Neuron (in vitro differentiated cells): ENCODE data around the gene DUSP7.
"Not testable (repeated sequence)": the region's sequence is repeated elsewhere in the genome, so short reads cannot be mapped to it uniquely, and the experiment has no call there.

Experiments used
- H2AFZ ChIP-seq: one replicate; pipeline ENCODE4 v1.6.1; 2013; ENCODE audit warnings: low read depth, mild to moderate bottlenecking, inconsistent platforms, low read length, moderate library complexity
- H3K27me3 ChIP-seq: one replicate; pipeline ENCODE4 v1.6.1; 2013; ENCODE audit warnings: low read length; ENCODE audit not compliant: insufficient read depth
- H3K36me3 ChIP-seq: one replicate; pipeline ENCODE4 v1.6.1; 2013; ENCODE audit warnings: low read length; ENCODE audit not compliant: insufficient read depth
- H3K4me1 ChIP-seq: one replicate; pipeline ENCODE4 v1.6.1; 2013; ENCODE audit warnings: low read length; ENCODE audit not compliant: insufficient read depth
- H3K4me3 ChIP-seq: 2 replicates; pipeline ENCODE4 v1.5.1; 2013; ENCODE audit warnings: mild to moderate bottlenecking, low read length, moderate library complexity
- H3K9me3 ChIP-seq: one replicate; pipeline ENCODE4 v1.6.1; 2013; ENCODE audit warnings: low read length

Gene DUSP7

DNA sequence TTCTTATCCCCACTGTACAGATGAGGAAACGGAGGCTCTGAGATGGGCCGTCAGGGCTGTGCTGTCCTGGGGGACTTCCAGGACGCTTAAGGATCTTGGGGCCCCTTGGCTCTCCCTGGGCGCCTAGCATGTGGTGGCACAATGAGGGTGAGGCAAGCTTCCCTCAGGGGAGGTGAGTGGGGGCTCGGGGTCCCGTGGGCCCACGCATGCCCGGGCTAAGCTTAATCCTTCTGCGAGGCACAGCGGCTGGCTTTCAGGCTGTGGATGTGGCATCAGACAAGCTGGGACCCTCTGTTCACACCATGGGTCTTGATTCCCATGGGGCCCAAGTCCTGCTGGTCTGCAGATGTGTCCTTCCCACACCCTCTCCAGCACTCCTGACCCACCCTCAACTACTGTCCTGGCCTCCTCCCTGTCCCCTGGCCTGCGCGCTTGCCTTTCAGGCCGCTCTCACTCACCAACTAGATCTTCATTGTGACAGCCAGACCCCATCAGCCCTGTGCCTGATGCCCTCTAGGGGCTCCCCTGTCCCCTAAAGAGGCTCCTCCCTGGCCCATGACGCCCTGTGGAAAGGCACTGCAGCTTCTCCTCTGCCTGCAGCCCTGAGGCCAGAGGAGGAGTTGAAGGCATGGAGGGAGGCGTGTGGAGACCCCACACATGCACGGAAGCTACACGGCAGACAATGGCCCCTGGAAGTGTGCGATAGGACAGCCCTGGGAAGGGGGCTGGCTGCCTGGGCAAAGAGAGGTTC is 11.3 kb downstream of the DUSP7 start:
- H3K4me3 ChIP-seq, result no peak overlapping the region
- no peaks in the 10 kb centered on the region for H3K9me3 ChIP-seq
- no peaks in the 10 kb centered on the region for H3K27me3 ChIP-seq
- no peak overlapping the region for H2AFZ ChIP-seq
- peaks cover 3% of the 10 kb centered on the region for H3K36me3 ChIP-seq
- peaks cover 15% of the 10 kb centered on the region for H3K4me1 ChIP-seq

DNA sequence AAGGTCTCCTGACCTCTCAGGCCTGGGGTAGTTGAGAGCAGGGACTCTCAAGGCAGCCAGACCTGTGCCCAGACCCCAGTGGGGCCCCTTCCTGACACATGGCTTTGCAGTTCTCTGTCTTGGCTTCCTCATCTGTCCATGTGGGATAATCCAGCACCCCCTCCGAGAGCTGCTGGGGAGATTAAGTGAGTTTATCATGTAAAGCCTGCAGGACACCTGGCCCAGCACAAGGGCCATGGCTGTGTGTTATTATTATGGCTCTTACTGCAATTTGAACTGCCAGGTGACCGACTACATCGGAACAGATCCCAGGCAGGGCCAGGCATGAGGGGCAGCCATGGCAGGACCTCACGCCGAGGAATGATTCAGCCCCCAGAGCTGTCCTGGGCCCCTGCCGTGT is 12.6 kb downstream of the DUSP7 start:
- no peaks in the 10 kb centered on the region for H3K9me3 ChIP-seq
- peaks cover 16% of the 10 kb centered on the region for H3K4me1 ChIP-seq
- H3K4me3 ChIP-seq, result no peak overlapping the region
- H3K27me3 ChIP-seq, result peaks cover 10% of the 10 kb centered on the region
- no peaks in the 10 kb centered on the region for H3K36me3 ChIP-seq
- no peak overlapping the region for H2AFZ ChIP-seq

DNA sequence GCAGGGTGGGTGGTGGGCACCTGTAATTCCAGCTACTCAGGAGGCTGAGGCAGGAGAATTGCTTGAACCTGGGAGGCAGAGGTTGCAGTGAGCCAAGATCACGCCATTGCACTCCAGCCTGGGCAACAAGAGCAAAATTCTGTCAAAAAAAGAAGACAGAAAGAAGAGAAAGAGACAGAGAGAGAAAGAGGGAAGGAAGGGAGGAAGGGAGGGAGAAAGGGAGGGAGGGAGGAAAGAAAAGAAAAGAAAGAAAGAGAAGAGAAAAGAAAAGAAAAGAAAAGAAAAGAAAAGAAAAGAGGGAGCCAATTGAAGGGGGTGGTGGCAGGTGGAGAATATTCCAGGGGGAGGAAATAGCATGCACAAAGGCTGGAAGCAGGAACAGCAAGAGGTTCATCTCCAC is 13.3 kb downstream of the DUSP7 start:
- H3K9me3 ChIP-seq, H2AFZ ChIP-seq, H3K4me3 ChIP-seq, H3K36me3 ChIP-seq: not testable (repeated sequence)
- Histone ChIP-seq H3K4me1 (peaks cover 16% of the 10 kb centered on the region), H3K27me3 (peaks cover 15% of the 10 kb centered on the region)

DNA sequence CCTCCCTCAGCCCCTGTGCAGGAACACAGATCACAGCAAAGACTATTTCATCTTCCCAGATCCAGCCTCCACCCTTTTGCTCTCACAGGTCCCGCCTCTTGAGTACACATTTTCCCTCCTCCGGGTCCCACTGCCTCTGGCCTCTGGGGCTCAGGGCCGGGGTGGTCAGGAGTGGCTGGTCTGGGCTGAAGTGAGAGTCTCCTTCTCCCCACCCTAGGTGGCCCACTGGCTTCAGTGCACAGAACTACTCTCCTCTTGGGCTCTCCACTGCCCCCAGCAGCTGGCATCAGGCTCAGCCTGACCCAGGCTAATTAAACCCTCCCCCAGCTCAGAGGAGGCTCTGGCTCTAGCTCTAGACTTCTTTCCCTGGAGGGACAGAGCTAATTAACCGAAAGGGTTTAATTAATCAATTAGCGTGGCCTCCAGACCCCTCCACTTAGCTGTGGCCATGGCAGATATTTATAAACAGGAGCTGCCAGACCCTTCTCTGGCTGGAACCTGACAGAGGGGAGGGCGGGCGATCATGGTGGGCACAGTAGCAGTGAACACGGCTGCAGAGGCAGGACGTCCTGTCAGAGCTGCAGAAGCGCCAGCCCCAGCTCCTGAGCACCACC is 15.1 kb downstream of the DUSP7 start:
- Histone ChIP-seq H3K36me3 (no peaks in the 10 kb centered on the region), H3K4me3 (no peak overlapping the region), H3K27me3 (peaks cover 21% of the 10 kb centered on the region), H3K9me3 (no peaks in the 10 kb centered on the region), H3K4me1 (peaks cover 16% of the 10 kb centered on the region), H2AFZ (no peak overlapping the region)

DNA sequence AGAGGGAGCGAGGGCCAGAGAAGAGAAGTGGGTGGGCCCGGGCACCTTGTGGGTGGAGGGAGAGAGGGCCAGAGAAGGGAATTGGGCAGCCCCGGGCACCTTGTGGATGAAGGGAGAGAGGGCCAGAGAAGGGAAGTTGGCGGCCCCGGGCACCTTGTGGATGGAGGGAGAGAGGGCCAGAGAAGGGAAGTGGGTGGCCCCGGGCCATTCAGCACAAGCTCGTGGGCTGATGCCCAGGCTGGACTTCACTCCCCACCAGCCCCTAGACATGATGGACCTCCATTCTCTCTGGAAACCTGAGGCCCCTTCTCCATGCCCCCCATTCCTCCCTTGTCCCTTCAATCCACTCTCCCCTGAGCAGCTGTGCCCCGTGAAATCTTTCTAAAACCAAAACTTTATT is 15.8 kb downstream of the DUSP7 start:
- H2AFZ ChIP-seq, result no peak overlapping the region
- H3K27me3 ChIP-seq, result peaks cover 26% of the 10 kb centered on the region
- no peaks in the 10 kb centered on the region for H3K36me3 ChIP-seq
- H3K4me3 ChIP-seq, result no peak overlapping the region
- peaks cover 10% of the 10 kb centered on the region for H3K4me1 ChIP-seq
- no peaks in the 10 kb centered on the region for H3K9me3 ChIP-seq

DNA sequence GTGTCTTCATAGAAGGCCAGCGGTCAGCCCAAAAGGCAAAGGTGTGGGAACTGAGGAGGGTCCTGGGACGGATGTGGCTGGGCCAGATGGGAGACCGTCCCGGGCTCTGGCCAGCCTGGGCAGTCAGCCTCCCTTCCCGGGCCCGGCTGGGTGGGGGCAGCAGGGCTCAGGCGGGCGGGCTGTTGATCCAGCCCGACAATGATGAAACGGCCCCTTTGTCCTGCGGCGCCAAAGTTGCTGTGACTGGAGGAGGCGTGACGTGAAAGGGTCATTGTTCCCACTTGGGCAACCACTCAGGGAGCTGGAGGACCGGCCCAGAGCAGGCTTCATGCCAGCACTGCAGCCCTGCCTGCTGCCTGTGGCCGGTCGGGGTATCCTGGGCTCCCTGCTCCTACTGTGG is 16.5 kb downstream of the DUSP7 start:
- no peak overlapping the region for H2AFZ ChIP-seq
- peaks cover 4% of the 10 kb centered on the region for H3K4me1 ChIP-seq
- no peaks in the 10 kb centered on the region for H3K36me3 ChIP-seq
- peaks cover 28% of the 10 kb centered on the region for H3K27me3 ChIP-seq
- no peaks in the 10 kb centered on the region for H3K9me3 ChIP-seq
- no peak overlapping the region for H3K4me3 ChIP-seq

DNA sequence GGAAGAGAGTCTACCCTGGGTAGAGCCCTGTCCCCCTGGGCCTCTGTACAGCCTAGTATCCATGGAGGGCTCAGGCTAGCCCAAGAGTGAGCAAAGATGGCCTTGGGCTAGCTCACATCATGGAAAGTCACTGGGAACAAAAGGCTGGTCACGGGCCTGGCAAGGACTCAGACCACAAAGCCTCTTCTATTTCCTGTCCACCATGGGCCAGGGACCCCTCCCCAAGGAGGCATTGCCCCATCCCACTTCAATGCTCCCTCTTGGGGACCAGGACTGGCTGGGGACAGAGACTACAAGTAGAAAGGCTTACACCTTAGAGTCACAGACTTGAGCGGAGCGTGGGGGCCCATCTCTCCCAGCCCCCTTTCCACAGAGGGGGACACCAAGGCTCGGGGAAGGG is 16.9 kb downstream of the DUSP7 start:
- Histone ChIP-seq H3K4me3 (no peak overlapping the region), H3K9me3 (no peaks in the 10 kb centered on the region), H3K4me1 (peaks cover 4% of the 10 kb centered on the region), H2AFZ (no peak overlapping the region), H3K36me3 (no peaks in the 10 kb centered on the region), H3K27me3 (peaks cover 28% of the 10 kb centered on the region)

DNA sequence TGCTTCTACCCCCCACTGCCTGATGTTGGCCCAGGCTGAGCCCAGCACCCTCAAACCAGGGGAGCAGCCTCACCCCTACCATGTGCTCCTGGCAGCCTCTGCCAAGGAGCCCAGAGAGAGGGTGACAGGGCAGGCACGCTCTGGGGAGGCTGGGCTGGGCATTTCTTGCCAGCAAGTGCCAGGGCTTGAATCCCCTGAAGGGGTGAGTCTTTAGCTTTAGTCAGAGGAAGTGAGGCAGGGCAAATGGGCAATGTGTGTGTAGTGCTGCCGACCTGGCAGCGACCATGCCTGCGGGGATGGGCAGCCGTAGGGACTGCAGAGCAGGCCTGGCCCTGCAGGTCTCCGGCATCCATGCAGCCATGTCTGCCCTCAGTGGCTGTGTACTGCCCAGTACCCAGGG is 18.1 kb downstream of the DUSP7 start:
- Histone ChIP-seq H2AFZ (no peak overlapping the region), H3K27me3 (peaks cover 28% of the 10 kb centered on the region), H3K4me3 (no peak overlapping the region), H3K36me3 (no peaks in the 10 kb centered on the region), H3K4me1 (peaks cover 4% of the 10 kb centered on the region), H3K9me3 (no peaks in the 10 kb centered on the region)

DNA sequence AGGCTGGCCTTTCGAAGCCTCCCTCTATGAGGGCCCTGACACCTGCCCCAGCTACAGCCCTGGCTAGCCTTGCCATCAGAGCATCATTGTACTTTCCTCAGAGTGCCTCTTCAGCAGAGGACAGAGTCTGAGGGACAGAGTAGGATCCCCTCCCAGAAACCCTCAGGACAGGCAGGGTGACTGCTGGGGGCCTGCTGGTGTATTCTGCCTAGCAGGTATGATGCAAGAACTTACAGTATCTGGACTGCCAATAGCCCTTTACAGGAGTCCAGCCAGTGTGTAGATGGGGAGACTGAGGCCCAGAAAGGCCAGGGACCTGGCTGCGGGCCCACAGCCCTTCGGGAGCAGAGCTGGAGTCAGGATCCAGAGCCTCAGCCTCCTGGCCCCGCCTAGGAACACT is 19.1 kb downstream of the DUSP7 start:
- peaks cover 28% of the 10 kb centered on the region for H3K27me3 ChIP-seq
- no peak overlapping the region for H2AFZ ChIP-seq
- H3K36me3 ChIP-seq, result no peaks in the 10 kb centered on the region
- H3K4me1 ChIP-seq, result peaks cover 6% of the 10 kb centered on the region
- no peaks in the 10 kb centered on the region for H3K9me3 ChIP-seq
- H3K4me3 ChIP-seq, result no peak overlapping the region

DNA sequence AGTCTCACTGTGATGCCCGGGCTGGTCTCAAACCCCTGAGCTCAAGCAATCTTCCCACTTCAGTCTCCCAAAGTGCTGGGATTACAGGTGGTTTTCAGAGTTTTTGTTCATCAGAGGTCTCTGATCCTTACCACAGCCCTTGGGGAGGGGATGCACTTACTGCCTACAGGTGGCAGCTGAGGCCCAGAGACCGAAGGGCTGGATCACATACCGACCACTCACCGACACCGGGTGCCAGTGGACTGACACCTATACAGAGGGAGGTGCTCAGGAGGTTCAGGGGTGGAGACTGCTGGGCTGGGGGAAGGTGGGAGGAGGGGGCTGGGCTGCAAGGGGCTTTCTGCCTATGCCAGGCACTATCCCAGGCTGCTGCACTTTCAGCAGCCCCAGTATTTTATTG is 19.5 kb downstream of the DUSP7 start:
- Histone ChIP-seq H3K9me3 (peaks cover under 1% of the 10 kb centered on the region), H3K4me3 (no peak overlapping the region), H3K36me3 (no peaks in the 10 kb centered on the region), H2AFZ (no peak overlapping the region), H3K27me3 (peaks cover 28% of the 10 kb centered on the region), H3K4me1 (peaks cover 6% of the 10 kb centered on the region)

DNA sequence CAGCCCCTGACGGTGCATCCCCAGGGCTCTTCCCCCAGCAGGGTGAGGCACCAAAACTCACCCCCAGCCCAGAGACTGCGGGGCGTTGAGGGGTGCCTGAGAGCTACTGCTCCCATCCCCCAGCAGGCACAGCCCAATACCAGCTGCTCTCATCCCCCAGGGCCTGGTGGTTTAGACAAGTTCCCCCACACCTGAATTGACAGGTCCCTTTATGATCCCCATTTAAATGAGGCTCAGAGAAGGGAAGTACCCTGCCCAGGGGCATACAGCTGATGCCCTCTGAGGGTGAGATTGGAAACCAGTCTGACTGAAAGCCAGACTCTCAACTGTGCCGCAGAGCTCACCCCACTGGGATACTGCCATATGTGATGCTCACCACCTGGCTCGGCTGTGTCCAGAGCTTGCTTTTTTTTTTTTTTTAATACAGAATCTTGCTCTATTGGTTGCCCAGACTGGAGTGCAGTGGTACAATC is 20.1 kb downstream of the DUSP7 start:
- no peak overlapping the region for H2AFZ ChIP-seq
- H3K4me3 ChIP-seq, result no peak overlapping the region
- H3K9me3 ChIP-seq, result peaks cover 3% of the 10 kb centered on the region
- H3K4me1 ChIP-seq, result peaks cover 6% of the 10 kb centered on the region
- H3K36me3 ChIP-seq, result no peaks in the 10 kb centered on the region
- H3K27me3 ChIP-seq, result peaks cover 28% of the 10 kb centered on the region

DNA sequence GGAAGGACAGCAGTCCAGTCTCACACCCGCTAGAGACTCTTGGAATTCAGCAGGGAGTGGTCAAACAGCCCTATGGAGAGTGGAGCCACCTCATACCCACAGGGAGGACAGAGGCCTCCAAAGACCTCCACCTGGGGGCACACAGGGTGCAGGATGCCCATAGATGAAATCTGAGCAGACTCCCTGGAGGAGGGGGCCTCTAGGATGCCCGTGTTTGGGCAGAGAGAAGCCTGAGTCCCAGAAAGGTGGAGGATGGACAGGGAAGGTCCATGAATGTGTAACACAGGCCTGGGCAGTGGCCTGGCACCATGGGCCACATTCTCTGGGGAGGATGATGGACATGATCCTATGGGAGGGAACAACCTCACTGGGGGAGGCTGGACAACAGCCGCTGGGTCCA is 21.7 kb downstream of the DUSP7 start:
- H3K9me3 ChIP-seq, result peaks cover 3% of the 10 kb centered on the region
- H3K27me3 ChIP-seq, result peaks cover 28% of the 10 kb centered on the region

DNA sequence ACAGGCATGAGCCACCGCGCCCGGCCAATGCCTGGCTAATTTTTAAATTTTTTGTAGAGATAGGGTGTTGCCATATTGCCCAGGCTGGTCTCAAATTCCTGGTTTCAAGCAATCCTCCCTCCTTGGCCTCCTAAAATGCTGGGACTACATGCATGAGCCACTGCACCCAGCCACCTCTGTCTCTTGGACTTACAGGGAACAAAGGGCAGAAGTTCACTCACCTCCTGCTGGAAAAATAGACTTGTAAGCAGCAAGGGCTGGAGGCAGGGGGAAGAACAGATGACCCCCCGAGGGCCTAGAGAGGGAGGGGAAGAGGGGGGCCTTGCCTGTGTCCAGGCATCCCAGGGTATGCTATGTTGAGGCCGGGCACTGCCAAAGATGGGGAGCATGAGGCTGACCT is 22.2 kb downstream of the DUSP7 start:
- Histone ChIP-seq H3K9me3 (peaks cover 3% of the 10 kb centered on the region), H3K4me1 (peaks cover 2% of the 10 kb centered on the region), H3K27me3 (peaks cover 23% of the 10 kb centered on the region), H2AFZ (no peak overlapping the region), H3K36me3 (no peaks in the 10 kb centered on the region), H3K4me3 (no peak overlapping the region)

More for the DNA sequence above, 21.7 kb downstream of the DUSP7 start:
- Histone ChIP-seq H3K4me3 (no peak overlapping the region), H3K4me1 (peaks cover 2% of the 10 kb centered on the region), H3K36me3 (no peaks in the 10 kb centered on the region), H2AFZ (no peak overlapping the region)
